ENCODE data around the gene NOX5. TPM values are rescaled to one million over a fixed set of nuclear protein-coding genes. Genes with fewer than 3 reads are reported as not detected.

Gene NOX5
- total RNA-seq, 5 donors from 2014 or later (not counting 1 experiment from before 2014, with no cell fraction given) = 0.10 TPM; not detected in 4

DNA sequence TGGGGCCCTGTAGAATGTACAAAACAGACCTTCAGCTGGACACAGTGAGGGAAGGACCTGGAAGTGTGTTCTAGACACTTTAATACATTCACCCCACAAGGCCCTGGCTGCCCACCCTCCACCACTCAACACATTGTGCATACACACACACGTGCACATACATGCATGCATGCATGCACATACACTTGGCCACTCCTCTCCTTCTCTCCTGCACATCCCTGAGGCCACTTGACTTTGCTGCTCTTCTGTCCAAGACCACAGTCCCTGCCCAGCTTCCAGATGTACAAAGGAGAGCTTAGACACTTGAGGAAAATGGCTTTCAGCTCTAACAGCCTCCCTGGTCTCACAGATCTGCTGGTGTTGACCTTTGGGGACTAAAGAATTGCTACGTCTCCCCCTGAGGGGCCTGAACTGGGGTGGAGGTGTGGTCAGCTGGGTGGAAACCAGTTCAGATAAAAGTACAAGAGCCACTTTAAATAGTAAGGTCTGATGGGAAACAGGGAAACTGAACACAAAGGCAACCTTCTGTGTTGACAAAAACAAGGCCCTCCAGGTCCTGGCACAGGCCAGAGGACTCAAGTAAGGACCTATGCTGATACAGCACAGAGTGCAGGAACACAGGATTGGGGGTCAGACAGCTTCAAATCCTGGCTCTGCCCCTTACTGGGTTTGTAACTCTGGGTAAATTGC is 24.8 kb upstream of the NOX5 start:
- ATAC-seq (replicated peaks in 1 of 4) = no peak
- no peaks in the 10 kb centered on the region for H3K9me3 Mint-ChIP-seq
- no peaks in the 10 kb centered on the region for H3K36me3 ChIP-seq (ENCODE audit: control insufficient read depth in 2 of 2, extremely low read depth in 1 of 2, insufficient read depth in 1 of 2, low read length in 1 of 2)
- H3K27me3 Mint-ChIP-seq = peaks cover 7 to 10% of the 10 kb centered on the region in 2 donors
- no peaks in the 10 kb centered on the region for H3K4me1 ChIP-seq (ENCODE audit: control insufficient read depth in 1 of 2, extremely low read depth in 1 of 2, insufficient read depth in 2 of 2, low read length in 2 of 2)
- no peaks in the 10 kb centered on the region for H3K36me3 Mint-ChIP-seq
- WGBS (ENCODE audit: insufficient coverage) = 42% methylated on average over 1 of the region's 2 CpGs
- peaks cover 0 to 7% of the 10 kb centered on the region in 2 experiments for H3K27me3 ChIP-seq (replicated peaks in 1 of 2; ENCODE audit: control insufficient read depth in 2 of 2, extremely low read depth in 1 of 2, insufficient read depth in 2 of 2, low read length in 1 of 2)
- H3K27ac ChIP-seq (ENCODE audit: low read length) = no peak overlapping the region
- H3K4me1 Mint-ChIP-seq = no peaks in the 10 kb centered on the region
- no peak overlapping the region for H3K4me3 ChIP-seq (ENCODE audit: control insufficient read depth in 1 of 2, extremely low read depth in 1 of 2, low read length in 1 of 2)
- POLR2A ChIA-PET = no interaction called here
- H3K4me3 Mint-ChIP-seq = no peak overlapping the region
- no peak overlapping the region for H3K27ac Mint-ChIP-seq
- CTCF ChIA-PET = no interaction called here
- DNase-seq = no peak
- no peaks in the 10 kb centered on the region for H3K9me3 ChIP-seq

DNA sequence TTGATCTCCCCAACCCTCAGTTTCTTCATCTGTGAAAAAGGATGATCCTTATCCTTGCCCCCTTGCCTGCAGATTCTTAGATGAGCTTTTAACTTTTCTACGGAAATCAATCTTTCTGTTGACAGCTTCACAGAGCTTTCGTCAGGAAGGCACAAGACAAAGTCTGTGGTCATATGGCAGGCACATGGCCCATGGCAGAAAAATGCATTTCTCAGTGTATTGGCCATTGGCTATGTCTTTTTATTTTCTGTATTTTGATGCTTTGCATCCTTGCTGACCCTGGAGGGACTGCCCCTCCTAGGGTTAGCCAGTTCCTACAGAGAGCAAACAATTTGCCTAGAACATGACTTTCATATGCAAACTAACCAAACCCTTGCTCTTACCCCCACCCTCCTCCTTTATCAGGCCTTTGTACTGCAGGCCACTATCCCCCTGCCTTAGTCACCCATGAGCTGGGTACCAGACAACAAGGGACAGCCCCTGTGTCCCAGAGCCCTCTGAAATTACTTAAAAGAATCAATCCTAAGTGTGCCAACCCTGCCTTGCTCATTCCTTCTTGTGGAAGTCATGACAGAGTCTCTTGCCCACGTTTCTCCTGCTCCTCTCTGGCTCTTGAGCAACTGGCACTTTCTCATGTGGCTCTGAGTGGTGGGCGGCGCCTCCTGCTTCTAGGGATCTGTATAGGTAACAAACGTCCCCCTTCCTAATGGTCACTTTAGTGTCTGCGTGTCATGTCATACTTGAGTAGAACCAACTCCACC is 24.1 kb upstream of the NOX5 start:
- DNase-seq (no peak), ATAC-seq (replicated peaks in 1 of 4) (no peak)
- Histone ChIP-seq H3K9me3 (no peaks in the 10 kb centered on the region), H3K27ac (ENCODE audit: low read length) (no peak overlapping the region), H3K36me3 (ENCODE audit: control insufficient read depth in 2 of 2, extremely low read depth in 1 of 2, insufficient read depth in 1 of 2, low read length in 1 of 2) (no peaks in the 10 kb centered on the region), H3K4me1 (ENCODE audit: control insufficient read depth in 1 of 2, extremely low read depth in 1 of 2, insufficient read depth in 2 of 2, low read length in 2 of 2) (no peaks in the 10 kb centered on the region), H3K4me3 (ENCODE audit: control insufficient read depth in 1 of 2, extremely low read depth in 1 of 2, low read length in 1 of 2) (no peak overlapping the region), H3K27me3 (replicated peaks in 1 of 2; ENCODE audit: control insufficient read depth in 2 of 2, extremely low read depth in 1 of 2, insufficient read depth in 2 of 2, low read length in 1 of 2) (peaks cover 0 to 7% of the 10 kb centered on the region in 2 experiments)
- ChIA-PET CTCF (no interaction called here), POLR2A (no interaction called here)
- Mint-ChIP-seq H3K27me3 (peaks cover 7 to 10% of the 10 kb centered on the region in 2 donors), H3K27ac (no peak overlapping the region), H3K36me3 (no peaks in the 10 kb centered on the region), H3K4me1 (no peaks in the 10 kb centered on the region), H3K9me3 (no peaks in the 10 kb centered on the region), H3K4me3 (no peak overlapping the region)
- 71% methylated on average over 7 of the region's 7 CpGs for WGBS (ENCODE audit: insufficient coverage)

DNA sequence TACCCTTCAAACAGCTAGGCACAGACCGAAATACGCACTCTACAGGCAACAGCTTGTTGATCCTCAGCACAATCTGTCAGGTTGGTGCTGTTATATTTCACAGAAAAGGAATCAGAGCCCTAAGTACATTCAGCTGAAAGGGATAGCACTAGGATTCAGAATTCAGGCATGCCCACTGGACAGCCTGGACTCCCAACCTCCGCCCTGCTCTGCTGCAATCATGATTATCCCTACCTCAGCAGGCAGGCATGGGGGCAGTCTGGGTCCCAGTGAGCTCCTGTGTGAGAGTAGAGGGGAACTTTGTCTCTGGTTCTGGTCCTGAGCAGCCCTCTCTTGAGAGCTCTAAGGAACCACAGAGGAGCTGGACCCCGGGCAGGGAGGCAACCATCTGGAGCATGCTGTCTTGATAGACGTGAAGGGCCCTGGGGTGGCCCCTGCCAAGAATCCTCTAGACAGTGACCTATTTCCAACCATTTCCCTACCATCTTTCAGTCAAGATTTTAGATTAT is 23.4 kb upstream of the NOX5 start:
- no peak for ATAC-seq (replicated peaks in 1 of 4)
- CTCF ChIA-PET = no interaction called here
- H3K4me1 ChIP-seq (ENCODE audit: control insufficient read depth in 1 of 2, extremely low read depth in 1 of 2, insufficient read depth in 2 of 2, low read length in 2 of 2) = no peaks in the 10 kb centered on the region
- DNase-seq = no peak
- H3K36me3 Mint-ChIP-seq = no peaks in the 10 kb centered on the region
- peaks cover 0 to 7% of the 10 kb centered on the region in 2 experiments for H3K27me3 ChIP-seq (replicated peaks in 1 of 2; ENCODE audit: control insufficient read depth in 2 of 2, extremely low read depth in 1 of 2, insufficient read depth in 2 of 2, low read length in 1 of 2)
- POLR2A ChIA-PET = no interaction called here
- no peaks in the 10 kb centered on the region for H3K36me3 ChIP-seq (ENCODE audit: control insufficient read depth in 2 of 2, extremely low read depth in 1 of 2, insufficient read depth in 1 of 2, low read length in 1 of 2)
- H3K4me3 Mint-ChIP-seq = no peak overlapping the region
- no peaks in the 10 kb centered on the region for H3K9me3 ChIP-seq
- H3K4me1 Mint-ChIP-seq = no peaks in the 10 kb centered on the region
- no peak overlapping the region for H3K27ac ChIP-seq (ENCODE audit: low read length)
- 80% methylated on average over 2 of the region's 5 CpGs for WGBS (ENCODE audit: insufficient coverage)
- H3K9me3 Mint-ChIP-seq = no peaks in the 10 kb centered on the region
- no peak overlapping the region for H3K27ac Mint-ChIP-seq
- no peak overlapping the region for H3K4me3 ChIP-seq (ENCODE audit: control insufficient read depth in 1 of 2, extremely low read depth in 1 of 2, low read length in 1 of 2)
- peaks cover 7 to 10% of the 10 kb centered on the region in 2 donors for H3K27me3 Mint-ChIP-seq

DNA sequence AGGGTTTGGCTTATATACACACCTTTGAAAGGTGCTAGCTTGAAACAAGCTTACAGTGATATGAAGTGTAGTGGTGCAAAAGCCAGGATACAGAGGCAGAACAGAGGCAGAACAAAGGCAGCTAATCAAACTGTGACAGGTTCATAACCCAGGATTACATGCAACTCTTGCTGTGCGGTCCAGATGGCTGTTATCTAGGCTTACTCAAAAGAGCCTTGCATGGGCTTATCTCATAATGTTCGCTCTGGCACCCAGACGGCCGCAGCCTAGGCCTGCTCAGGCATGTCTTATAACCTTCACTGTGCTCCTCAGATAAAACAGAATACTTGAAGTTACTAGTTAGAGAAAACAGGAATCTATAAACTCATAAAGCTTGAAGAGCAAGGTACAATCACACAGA is 22.8 kb upstream of the NOX5 start:
- ChIA-PET CTCF (no interaction called here), POLR2A (no interaction called here)
- Mint-ChIP-seq H3K4me1 (no peaks in the 10 kb centered on the region), H3K4me3 (no peak overlapping the region), H3K36me3 (no peaks in the 10 kb centered on the region), H3K27ac (no peak overlapping the region), H3K9me3 (no peaks in the 10 kb centered on the region), H3K27me3 (peaks cover 7 to 11% of the 10 kb centered on the region in 2 donors)
- Histone ChIP-seq H3K4me1 (ENCODE audit: control insufficient read depth in 1 of 2, extremely low read depth in 1 of 2, insufficient read depth in 2 of 2, low read length in 2 of 2) (no peaks in the 10 kb centered on the region), H3K4me3 (ENCODE audit: control insufficient read depth in 1 of 2, extremely low read depth in 1 of 2, low read length in 1 of 2) (no peak overlapping the region), H3K27ac (ENCODE audit: low read length) (no peak overlapping the region), H3K27me3 (replicated peaks in 1 of 2; ENCODE audit: control insufficient read depth in 2 of 2, extremely low read depth in 1 of 2, insufficient read depth in 2 of 2, low read length in 1 of 2) (peaks cover 0 to 7% of the 10 kb centered on the region in 2 experiments), H3K36me3 (ENCODE audit: control insufficient read depth in 2 of 2, extremely low read depth in 1 of 2, insufficient read depth in 1 of 2, low read length in 1 of 2) (no peaks in the 10 kb centered on the region), H3K9me3 (no peaks in the 10 kb centered on the region)
- DNase-seq (no peak), ATAC-seq (replicated peaks in 1 of 4) (no peak)
- WGBS (ENCODE audit: insufficient coverage) = 88% methylated on average over 1 of the region's 4 CpGs

DNA sequence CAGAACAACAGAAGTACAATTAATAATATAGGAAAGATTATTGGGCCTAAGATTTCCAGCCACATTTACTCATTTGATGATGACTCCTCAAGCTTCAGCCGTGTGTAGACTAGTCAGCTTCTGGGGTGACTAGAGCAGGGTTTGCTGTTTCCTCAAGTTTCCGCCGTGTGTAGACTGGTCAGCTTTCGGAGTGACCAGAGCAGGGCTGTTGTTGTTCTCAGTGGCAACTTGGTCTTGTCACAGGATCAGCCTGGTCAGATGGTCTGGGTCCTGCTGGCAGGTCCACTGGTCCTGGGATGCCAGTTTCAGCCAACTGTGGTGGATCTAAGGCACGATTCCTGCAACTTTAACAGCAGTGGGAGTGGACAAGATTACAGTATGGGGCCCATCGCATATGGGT is 21.8 kb upstream of the NOX5 start:
- H3K27ac ChIP-seq (ENCODE audit: low read length) = no peak overlapping the region
- ATAC-seq (replicated peaks in 1 of 4) (no peak), DNase-seq (no peak)
- no peaks in the 10 kb centered on the region for H3K36me3 Mint-ChIP-seq
- no peak overlapping the region for H3K4me3 ChIP-seq (ENCODE audit: control insufficient read depth in 1 of 2, extremely low read depth in 1 of 2, low read length in 1 of 2)
- H3K4me3 Mint-ChIP-seq = no peak overlapping the region
- no peaks in the 10 kb centered on the region for H3K9me3 ChIP-seq
- no peaks in the 10 kb centered on the region for H3K36me3 ChIP-seq (ENCODE audit: control insufficient read depth in 2 of 2, extremely low read depth in 1 of 2, insufficient read depth in 1 of 2, low read length in 1 of 2)
- POLR2A ChIA-PET = no interaction called here
- H3K9me3 Mint-ChIP-seq = no peaks in the 10 kb centered on the region
- no peaks in the 10 kb centered on the region for H3K4me1 ChIP-seq (ENCODE audit: control insufficient read depth in 1 of 2, extremely low read depth in 1 of 2, insufficient read depth in 2 of 2, low read length in 2 of 2)
- H3K27ac Mint-ChIP-seq = no peak overlapping the region
- H3K4me1 Mint-ChIP-seq = no peaks in the 10 kb centered on the region
- CTCF ChIA-PET = no interaction called here
- peaks cover 0 to 7% of the 10 kb centered on the region in 2 experiments for H3K27me3 ChIP-seq (replicated peaks in 1 of 2; ENCODE audit: control insufficient read depth in 2 of 2, extremely low read depth in 1 of 2, insufficient read depth in 2 of 2, low read length in 1 of 2)
- peaks cover 7 to 9% of the 10 kb centered on the region in 2 donors for H3K27me3 Mint-ChIP-seq
- WGBS (ENCODE audit: insufficient coverage) = 94% methylated on average over 4 of the region's 6 CpGs

DNA sequence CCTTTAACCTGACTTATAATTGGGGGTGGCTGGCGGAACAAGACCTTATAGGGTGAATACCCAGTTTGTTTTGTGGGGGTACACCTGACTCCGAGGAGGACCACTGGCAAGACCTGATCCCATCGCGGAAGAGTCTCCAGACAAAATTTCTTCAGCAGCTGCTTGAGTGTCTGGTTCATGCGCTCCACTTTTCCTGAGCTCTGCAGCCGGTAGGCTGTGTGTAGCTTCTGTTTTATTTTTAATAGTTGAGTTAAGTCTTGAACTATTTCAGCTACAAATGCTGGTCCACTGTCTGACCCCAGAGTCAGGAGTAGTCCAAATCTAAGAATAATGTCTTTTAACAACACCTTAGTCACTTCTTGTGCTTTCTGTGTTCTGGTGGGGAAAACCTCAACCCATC is 21.2 kb upstream of the NOX5 start:
- WGBS (ENCODE audit: insufficient coverage) = 100% methylated on average over 2 of the region's 6 CpGs
- H3K4me3 Mint-ChIP-seq = no peak overlapping the region
- Histone ChIP-seq H3K27ac (ENCODE audit: low read length) (no peak overlapping the region), H3K36me3 (ENCODE audit: control insufficient read depth in 2 of 2, extremely low read depth in 1 of 2, insufficient read depth in 1 of 2, low read length in 1 of 2) (no peaks in the 10 kb centered on the region), H3K9me3 (no peaks in the 10 kb centered on the region), H3K4me3 (ENCODE audit: control insufficient read depth in 1 of 2, extremely low read depth in 1 of 2, low read length in 1 of 2) (no peak overlapping the region), H3K27me3 (replicated peaks in 1 of 2; ENCODE audit: control insufficient read depth in 2 of 2, extremely low read depth in 1 of 2, insufficient read depth in 2 of 2, low read length in 1 of 2) (peaks cover 0 to 10% of the 10 kb centered on the region in 2 experiments), H3K4me1 (ENCODE audit: control insufficient read depth in 1 of 2, extremely low read depth in 1 of 2, insufficient read depth in 2 of 2, low read length in 2 of 2) (no peaks in the 10 kb centered on the region)
- DNase-seq = no peak
- H3K9me3 Mint-ChIP-seq = no peaks in the 10 kb centered on the region
- no peaks in the 10 kb centered on the region for H3K36me3 Mint-ChIP-seq
- ChIA-PET POLR2A (no interaction called here), CTCF (no interaction called here)
- no peak overlapping the region for H3K27ac Mint-ChIP-seq
- no peaks in the 10 kb centered on the region for H3K4me1 Mint-ChIP-seq
- no peak for ATAC-seq (replicated peaks in 1 of 4)
- peaks cover 6 to 7% of the 10 kb centered on the region in 2 donors for H3K27me3 Mint-ChIP-seq

All from T-cell (primary cell).